MM.1S (cell line): ENCODE data around the gene CACNA1I.

Source experiments
- DNase-seq: peaks from one replicate; pipeline ENCODE4 v3.0.0-alpha.2; 2015
- H2AFZ ChIP-seq: fragments of 300-600 bp; sonication (generic); 2 replicates; pipeline ENCODE4 v1.6.0; 2016; ENCODE audit warnings: antibody characterized with exemption, low read length
- H3F3A ChIP-seq: fragments of 300-600 bp; sonication (generic); 2 replicates; pipeline ENCODE4 v1.6.1; 2016; ENCODE audit warnings: mild to moderate bottlenecking, antibody characterized with exemption, low read length, moderate library complexity, mixed read lengths; ENCODE audit not compliant: insufficient read depth
- H3K27ac ChIP-seq: fragments of 300-600 bp; sonication (generic); 2 replicates; pipeline ENCODE4 v1.5.1; 2016; ENCODE audit warnings: mild to moderate bottlenecking, low read length
- H3K27me3 ChIP-seq: fragments of 300-600 bp; sonication (generic); replicated peaks from 2 replicates; pipeline ENCODE4 v1.6.0; 2016; ENCODE audit warnings: low read length; ENCODE audit not compliant: insufficient read depth
- H3K36me3 ChIP-seq: fragments of 300-600 bp; sonication (generic); replicated peaks from 2 replicates; pipeline ENCODE4 v1.6.1; 2016; ENCODE audit warnings: mild to moderate bottlenecking, low read length, mixed read lengths; ENCODE audit not compliant: insufficient read depth
- H3K4me1 ChIP-seq: fragments of 300-600 bp; sonication (generic); 2 replicates; pipeline ENCODE4 v1.6.1; 2016; ENCODE audit warnings: low read length, mixed read lengths
- H3K4me2 ChIP-seq: fragments of 300-600 bp; sonication (generic); 2 replicates; pipeline ENCODE4 v1.6.0; 2016; ENCODE audit warnings: low read depth, low read length
- H3K4me3 ChIP-seq: fragments of 300-600 bp; sonication (generic); 2 replicates; pipeline ENCODE4 v1.5.1; 2016; ENCODE audit warnings: low read length, mixed read lengths
- H3K79me2 ChIP-seq: fragments of 300-600 bp; sonication (generic); 2 replicates; pipeline ENCODE4 v1.6.1; 2016; ENCODE audit warnings: mixed run types, low read length, mixed read lengths
- H3K9ac ChIP-seq: fragments of 300-600 bp; sonication (generic); 2 replicates; pipeline ENCODE4 v1.6.1; 2016; ENCODE audit warnings: low read length, mixed read lengths
- H3K9me2 ChIP-seq: fragments of 300-600 bp; sonication (generic); replicated peaks from 2 replicates; pipeline ENCODE4 v1.6.1; 2016; ENCODE audit warnings: mild to moderate bottlenecking, low read length, mixed read lengths; ENCODE audit not compliant: insufficient read depth
- H3K9me3 ChIP-seq: fragments of 300-600 bp; sonication (generic); replicated peaks from 2 replicates; pipeline ENCODE4 v1.6.1; 2016; ENCODE audit warnings: mild to moderate bottlenecking, low read length, mixed read lengths; ENCODE audit not compliant: insufficient read depth
- H4K20me1 ChIP-seq: fragments of 300-600 bp; sonication (generic); 2 replicates; pipeline ENCODE4 v1.6.1; 2016; ENCODE audit warnings: mild to moderate bottlenecking, low read length, moderate library complexity, mixed read lengths; ENCODE audit not compliant: insufficient read depth
- CTCF ChIP-seq: fragments of 300-600 bp; sonication (generic); IDR thresholded peaks from 2 replicates; pipeline ENCODE4 v1.5.1; 2016; ENCODE audit warnings: antibody characterized with exemption, low read length, mixed read lengths
- EZH2 ChIP-seq: fragments of 300-600 bp; sonication (generic); optimal IDR thresholded peaks from 2 replicates; pipeline ENCODE3; 2017; ENCODE audit warnings: low read depth, mild to moderate bottlenecking, antibody characterized with exemption, low read length, mixed read lengths
- EZH2phosphoT487 ChIP-seq: fragments of 300-600 bp; sonication (generic); IDR thresholded peaks from 2 replicates; pipeline ENCODE4 v1.6.1; 2018; ENCODE audit warnings: antibody characterized with exemption, low read length

CACNA1I gene

GRCh38 chr22:39624501-39624821 lies 53.9 kb downstream of the CACNA1I start:
- no peak overlapping the region for H3K27ac ChIP-seq
- no peak overlapping the region for H2AFZ ChIP-seq
- no peaks in the 10 kb centered on the region for H3K9me3 ChIP-seq
- DNase-seq = no peak
- H3K4me3 ChIP-seq = no peak overlapping the region
- H4K20me1 ChIP-seq = no peaks in the 10 kb centered on the region
- H3K27me3 ChIP-seq = peaks cover 67% of the 10 kb centered on the region
- TF ChIP-seq CTCF = no peak
- no peak for TF ChIP-seq EZH2phosphoT487
- TF ChIP-seq EZH2 = no peak
- no peak overlapping the region for H3K9ac ChIP-seq
- no peaks in the 10 kb centered on the region for H3K4me1 ChIP-seq
- no peaks in the 10 kb centered on the region for H3F3A ChIP-seq
- no peaks in the 10 kb centered on the region for H3K36me3 ChIP-seq
- no peaks in the 10 kb centered on the region for H3K79me2 ChIP-seq
- H3K9me2 ChIP-seq = no peaks in the 10 kb centered on the region
- no peak overlapping the region for H3K4me2 ChIP-seq

GRCh38 chr22:39625569-39626537 lies 55.3 kb downstream of the CACNA1I start:
- Histone ChIP-seq H3K9me3 (no peaks in the 10 kb centered on the region), H3K79me2 (no peaks in the 10 kb centered on the region), H3K4me2 (no peak overlapping the region), H3K9ac (no peak overlapping the region), H3K9me2 (no peaks in the 10 kb centered on the region), H3F3A (no peaks in the 10 kb centered on the region), H3K36me3 (no peaks in the 10 kb centered on the region), H3K27ac (no peak overlapping the region), H2AFZ (no peak overlapping the region), H3K4me1 (no peaks in the 10 kb centered on the region), H3K27me3 (peaks cover 79% of the 10 kb centered on the region), H4K20me1 (no peaks in the 10 kb centered on the region), H3K4me3 (no peak overlapping the region)
- DNase-seq = no peak
- TF ChIP-seq CTCF = no peak
- TF ChIP-seq EZH2phosphoT487 = no peak
- TF ChIP-seq EZH2 = no peak

- Histone ChIP-seq H3K4me3 (no peak overlapping the region), H3F3A (no peaks in the 10 kb centered on the region), H3K9me2 (no peaks in the 10 kb centered on the region), H3K27me3 (peaks cover 76% of the 10 kb centered on the region), H3K4me1 (no peaks in the 10 kb centered on the region), H4K20me1 (no peaks in the 10 kb centered on the region), H3K79me2 (no peaks in the 10 kb centered on the region), H2AFZ (no peak overlapping the region), H3K9me3 (no peaks in the 10 kb centered on the region), H3K27ac (no peak overlapping the region), H3K9ac (no peak overlapping the region), H3K4me2 (no peak overlapping the region), H3K36me3 (no peaks in the 10 kb centered on the region)
- no peak for TF ChIP-seq EZH2phosphoT487
- no peak for TF ChIP-seq CTCF
- no peak for TF ChIP-seq EZH2
- no peak for DNase-seq
Observed at GRCh38 chr22:39627208-39627607, 56.7 kb downstream of the CACNA1I start.
